Epithelial cell of esophagus (primary cell): Measurements from ENCODE around the gene BICD2.

ENCODE experiments used
- DNase-seq: peaks from one replicate; pipeline ENCODE4 v3.0.0; 2010; ENCODE audit warnings: low read depth
- H3K4me3 ChIP-seq: 2 replicates; pipeline ENCODE4 v1.5.1; 2011; ENCODE audit warnings: mild to moderate bottlenecking, low read length, control low read depth
- CTCF ChIP-seq: IDR thresholded peaks from 2 replicates; pipeline ENCODE4 v1.5.1; 2011; ENCODE audit warnings: low read depth, mild to moderate bottlenecking, low read length, control low read depth, inconsistent platforms; ENCODE audit not compliant: insufficient read depth; ENCODE audit errors: missing control alignments

BICD2 gene

GRCh38 chr9:92714787-92715487, 49.7 kb downstream of the BICD2 start:
- DNase-seq: no peak
- TF ChIP-seq CTCF: no peak
- H3K4me3 ChIP-seq: no peak overlapping the region

DNA sequence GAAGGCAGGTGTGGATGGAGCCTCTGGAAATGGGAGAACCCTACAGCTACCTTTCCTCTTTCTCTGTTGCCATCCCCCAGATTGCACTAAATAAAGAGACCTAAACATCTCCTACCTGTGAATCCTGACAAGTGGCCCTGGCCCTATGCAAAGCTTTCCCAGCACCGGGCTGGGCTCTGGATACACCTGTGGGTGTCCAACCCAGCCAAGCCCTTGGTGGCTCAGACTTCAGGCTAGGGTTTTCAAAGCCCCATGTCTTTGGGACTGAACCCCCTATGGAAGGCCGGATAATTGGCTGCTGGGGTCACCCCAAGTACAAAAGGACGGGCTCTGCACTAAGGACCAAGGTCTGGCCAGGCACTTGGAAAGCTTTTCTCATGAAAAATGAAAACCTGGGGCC, 50.6 kb downstream of the BICD2 start:
- H3K4me3 ChIP-seq: no peak overlapping the region
- no peak for TF ChIP-seq CTCF
- DNase-seq: no peak

DNA sequence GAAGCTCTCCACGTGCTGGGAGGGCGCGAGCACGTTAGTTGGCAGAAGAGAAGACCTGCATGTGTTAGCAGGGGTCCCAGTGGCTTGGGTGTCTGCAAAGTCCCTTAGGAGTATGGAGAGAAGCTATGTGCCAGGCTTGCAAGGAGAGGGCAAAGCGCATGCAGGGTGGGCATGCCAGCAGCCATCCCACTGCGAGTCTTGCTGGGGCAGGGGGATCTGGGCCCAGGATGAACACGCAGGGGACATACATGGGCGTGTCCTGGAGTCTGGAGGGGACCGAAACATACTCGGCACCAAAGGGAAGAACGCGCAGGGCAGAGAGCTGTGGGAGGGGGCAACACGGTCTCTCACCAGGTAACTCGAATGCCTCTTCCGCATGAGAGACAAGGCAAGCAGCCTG, 51.1 kb downstream of the BICD2 start:
- no peak for TF ChIP-seq CTCF
- DNase-seq: no peak
- no peak overlapping the region for H3K4me3 ChIP-seq

- H3K4me3 ChIP-seq: no peak overlapping the region
- DNase-seq: no peak
- no peak for TF ChIP-seq CTCF
Measured at GRCh38 chr9:92712767-92713166, 51.9 kb downstream of the BICD2 start.

DNA sequence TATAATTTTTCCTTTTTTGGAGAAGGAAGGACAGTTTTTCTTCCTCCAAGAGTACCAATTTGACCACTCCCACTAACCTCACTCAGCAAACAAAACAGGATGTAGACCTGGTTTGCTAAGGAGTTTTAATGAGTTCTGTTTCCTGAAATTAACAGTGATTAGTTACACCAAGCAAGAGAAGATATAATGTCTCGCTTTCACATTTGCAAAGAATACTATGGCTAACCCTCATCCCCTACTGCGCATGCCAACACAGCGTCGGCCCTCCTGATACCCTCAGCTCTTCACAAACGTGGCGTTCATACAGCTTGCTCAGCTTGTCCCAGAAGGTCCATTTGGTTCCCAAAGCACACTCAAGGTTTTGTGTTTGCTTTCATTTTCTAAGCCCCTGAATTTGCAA, 52.8 kb downstream of the BICD2 start:
- H3K4me3 ChIP-seq: no peak overlapping the region
- DNase-seq: no peak
- no peak for TF ChIP-seq CTCF

DNA sequence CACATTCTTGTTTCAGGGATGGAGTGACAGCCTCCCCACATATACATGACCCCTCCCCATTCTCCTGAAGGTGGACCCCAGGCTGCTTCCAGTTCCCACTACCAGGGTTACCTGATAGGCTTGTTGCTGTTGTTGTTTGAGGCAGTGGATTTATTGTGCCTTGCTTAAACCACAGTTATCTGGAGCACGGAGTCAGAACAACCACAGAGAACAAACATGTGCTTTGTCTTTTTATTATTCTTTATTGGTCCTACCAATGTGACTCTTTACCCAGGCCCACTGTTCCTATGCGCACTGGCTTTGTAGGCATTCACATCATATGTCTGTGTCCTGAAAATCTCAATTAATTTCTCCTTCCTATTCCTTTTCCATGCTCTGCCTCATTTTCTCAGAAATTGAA, 53.5 kb downstream of the BICD2 start:
- no peak for DNase-seq
- no peak for TF ChIP-seq CTCF

DNA sequence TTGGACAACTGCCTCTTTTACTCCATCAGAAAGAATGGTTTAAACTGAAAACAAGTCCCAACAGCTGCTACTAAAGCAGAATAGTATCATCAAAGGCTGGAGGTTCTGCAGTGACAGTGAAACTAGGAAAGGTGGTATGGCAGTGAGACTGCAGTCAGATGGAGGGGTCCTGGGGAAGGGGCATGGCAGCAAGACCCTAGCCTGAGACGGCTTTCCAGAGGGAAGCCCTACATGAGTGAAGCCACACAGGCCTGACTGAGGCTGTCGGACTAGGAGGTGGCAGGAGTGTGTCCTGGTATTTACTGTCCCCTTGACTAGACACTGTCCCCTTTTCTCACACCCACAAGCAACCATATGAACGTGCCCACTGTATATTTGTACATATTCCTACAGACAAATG, 54.3 kb downstream of the BICD2 start:
- no peak for TF ChIP-seq CTCF
- no peak overlapping the region for H3K4me3 ChIP-seq
- no peak for DNase-seq

More for the DNA sequence above, 53.5 kb downstream of the BICD2 start:
- no peak overlapping the region for H3K4me3 ChIP-seq
